SK-N-SH treated with all-trans-retinoic acid at 6 μM for 48 hours (cell line): Measurements from ENCODE around the gene XRCC3.

Experiments
- ATAC-seq: fragments of 200-7000 bp; cut with Tn5 transposase; 3 replicates; pipeline ENCODE4 v1.9.1; 2020; ENCODE audit warnings: mild to moderate bottlenecking, moderate library complexity
- ARNTL ChIP-seq: fragments of 450-650 bp; formaldehyde crosslinking; IDR thresholded peaks from 2 replicates; pipeline ENCODE4 v1.5.0; 2020; ENCODE audit warnings: low read depth, mild to moderate bottlenecking, moderate library complexity, borderline replicate concordance
- BACH2 ChIP-seq: fragments of 250-450 bp; sonication (Bioruptor Pico); IDR thresholded peaks from 2 replicates; pipeline ENCODE4 v1.9.0; 2021; ENCODE audit warnings: mild to moderate bottlenecking, borderline replicate concordance
- CSDC2 ChIP-seq: fragments of 250-450 bp; sonication (Bioruptor Pico); IDR thresholded peaks from 2 replicates; pipeline ENCODE4 v1.5.0; 2020; ENCODE audit warnings: mild to moderate bottlenecking, moderate library complexity
- ESRRG ChIP-seq: fragments of 250-450 bp; sonication (Bioruptor Pico); IDR thresholded peaks from 2 replicates; pipeline ENCODE4 v1.6.1; 2021; ENCODE audit warnings: mild to moderate bottlenecking
- GLIS3 ChIP-seq: fragments of 250-450 bp; sonication (Bioruptor Pico); IDR thresholded peaks from 2 replicates; pipeline ENCODE4 v1.5.0; 2020; ENCODE audit warnings: mild to moderate bottlenecking, moderate library complexity
- ISL1 ChIP-seq: fragments of 250-450 bp; sonication (Bioruptor Pico); IDR thresholded peaks from 2 replicates; pipeline ENCODE4 v2.1.2; 2022; ENCODE audit warnings: mild to moderate bottlenecking, moderate library complexity
- OSR1 ChIP-seq: fragments of 250-450 bp; sonication (Bioruptor Pico); IDR thresholded peaks from 2 replicates; pipeline ENCODE4 v1.8.0; 2022; ENCODE audit warnings: moderate library complexity, mild to moderate bottlenecking, inconsistent platforms
- RARB ChIP-seq: fragments of 250-450 bp; sonication (Bioruptor Pico); IDR thresholded peaks from 2 replicates; pipeline ENCODE4 v1.8.0; 2021; ENCODE audit warnings: mild to moderate bottlenecking, moderate library complexity
- SNAI2 ChIP-seq: fragments of 250-450 bp; sonication (Bioruptor Pico); IDR thresholded peaks from 2 replicates; pipeline ENCODE4 v1.5.0; 2020; ENCODE audit warnings: mild to moderate bottlenecking, moderate library complexity
- TOX ChIP-seq: fragments of 250-450 bp; sonication (Bioruptor Pico); IDR thresholded peaks from 2 replicates; pipeline ENCODE4 v1.8.0; 2021; ENCODE audit warnings: mild to moderate bottlenecking, moderate library complexity, borderline replicate concordance
- ZC3H10 ChIP-seq: fragments of 250-450 bp; sonication (Bioruptor Pico); IDR thresholded peaks from 2 replicates; pipeline ENCODE4 v1.5.1; 2021; ENCODE audit warnings: mild to moderate bottlenecking, moderate library complexity
- ZFP3 ChIP-seq: fragments of 250-450 bp; sonication (Bioruptor Pico); IDR thresholded peaks from 2 replicates; pipeline ENCODE4 v1.5.0; 2020; ENCODE audit warnings: mild to moderate bottlenecking, moderate library complexity
- ZFP30 ChIP-seq: fragments of 450-650 bp; formaldehyde crosslinking; IDR thresholded peaks from 2 replicates; pipeline ENCODE4 v1.5.0; 2022; ENCODE audit warnings: mild to moderate bottlenecking, moderate library complexity
- ZNF565 ChIP-seq: fragments of 450-650 bp; formaldehyde crosslinking; conservative IDR thresholded peaks from 2 replicates; pipeline ENCODE4 v1.5.0; 2020; ENCODE audit warnings: low read depth, mild to moderate bottlenecking, moderate library complexity
- ZNF8 ChIP-seq: fragments of 450-650 bp; formaldehyde crosslinking; IDR thresholded peaks from 2 replicates; pipeline ENCODE4 v1.5.0; 2020; ENCODE audit warnings: mild to moderate bottlenecking, moderate library complexity
- TF ChIP-seq, protein P1 (sequence below): fragments of 250-450 bp; sonication (Bioruptor Pico); IDR thresholded peaks from 2 replicates; pipeline ENCODE4 v1.5.0; 2020; ENCODE audit warnings: mild to moderate bottlenecking, moderate library complexity
- TF ChIP-seq, protein P2 (sequence below): fragments of 250-450 bp; sonication (Bioruptor Pico); IDR thresholded peaks from 2 replicates; pipeline ENCODE4 v1.8.0; 2020; ENCODE audit warnings: mild to moderate bottlenecking, moderate library complexity, borderline replicate concordance
- TF ChIP-seq, protein P3 (sequence below): fragments of 250-450 bp; sonication (Bioruptor Pico); IDR thresholded peaks from 2 replicates; pipeline ENCODE4 v1.5.1; 2020; ENCODE audit warnings: low read depth, mild to moderate bottlenecking, moderate library complexity
- TF ChIP-seq, protein P4 (sequence below): fragments of 250-450 bp; sonication (Bioruptor Pico); IDR thresholded peaks from 2 replicates; pipeline ENCODE4 v1.5.1; 2021; ENCODE audit warnings: mild to moderate bottlenecking, moderate library complexity

Gene XRCC3

DNA sequence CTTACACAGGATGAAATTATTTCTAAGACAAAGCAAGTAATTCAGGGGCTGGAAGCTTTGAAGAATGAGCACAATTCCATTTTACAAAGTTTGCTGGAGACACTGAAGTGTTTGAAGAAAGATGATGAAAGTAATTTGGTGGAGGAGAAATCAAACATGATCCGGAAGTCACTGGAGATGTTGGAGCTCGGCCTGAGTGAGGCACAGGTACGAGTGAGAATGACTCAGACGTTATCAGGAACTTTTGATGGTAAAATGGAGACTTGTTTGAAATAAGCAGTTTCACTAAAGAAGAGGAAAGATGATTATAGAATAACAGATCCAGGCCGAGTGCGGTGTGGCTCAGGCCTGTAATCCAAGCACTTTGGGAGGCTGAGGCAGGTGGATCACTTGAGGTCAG lies 60.6 kb downstream of the XRCC3 start:
- no peak for ATAC-seq
- TF ChIP-seq ZNF565 (CRISPR knock-in tag): no peak
- no peak for TF ChIP-seq ZFP30 (CRISPR knock-in tag)
- no peak for TF ChIP-seq SNAI2 (CRISPR knock-in tag)
- no peak for TF ChIP-seq ZFP3 (CRISPR knock-in tag)
- TF ChIP-seq GLIS3 (CRISPR knock-in tag): no peak
- no peak for TF ChIP-seq CSDC2
- no peak for TF ChIP-seq BACH2 (CRISPR knock-in tag)
- no peak for TF ChIP-seq ESRRG (CRISPR knock-in tag)
- TF ChIP-seq ISL1 (CRISPR knock-in tag): no peak
- no peak for TF ChIP-seq ARNTL (CRISPR knock-in tag)
- TF ChIP-seq, protein P1, sequence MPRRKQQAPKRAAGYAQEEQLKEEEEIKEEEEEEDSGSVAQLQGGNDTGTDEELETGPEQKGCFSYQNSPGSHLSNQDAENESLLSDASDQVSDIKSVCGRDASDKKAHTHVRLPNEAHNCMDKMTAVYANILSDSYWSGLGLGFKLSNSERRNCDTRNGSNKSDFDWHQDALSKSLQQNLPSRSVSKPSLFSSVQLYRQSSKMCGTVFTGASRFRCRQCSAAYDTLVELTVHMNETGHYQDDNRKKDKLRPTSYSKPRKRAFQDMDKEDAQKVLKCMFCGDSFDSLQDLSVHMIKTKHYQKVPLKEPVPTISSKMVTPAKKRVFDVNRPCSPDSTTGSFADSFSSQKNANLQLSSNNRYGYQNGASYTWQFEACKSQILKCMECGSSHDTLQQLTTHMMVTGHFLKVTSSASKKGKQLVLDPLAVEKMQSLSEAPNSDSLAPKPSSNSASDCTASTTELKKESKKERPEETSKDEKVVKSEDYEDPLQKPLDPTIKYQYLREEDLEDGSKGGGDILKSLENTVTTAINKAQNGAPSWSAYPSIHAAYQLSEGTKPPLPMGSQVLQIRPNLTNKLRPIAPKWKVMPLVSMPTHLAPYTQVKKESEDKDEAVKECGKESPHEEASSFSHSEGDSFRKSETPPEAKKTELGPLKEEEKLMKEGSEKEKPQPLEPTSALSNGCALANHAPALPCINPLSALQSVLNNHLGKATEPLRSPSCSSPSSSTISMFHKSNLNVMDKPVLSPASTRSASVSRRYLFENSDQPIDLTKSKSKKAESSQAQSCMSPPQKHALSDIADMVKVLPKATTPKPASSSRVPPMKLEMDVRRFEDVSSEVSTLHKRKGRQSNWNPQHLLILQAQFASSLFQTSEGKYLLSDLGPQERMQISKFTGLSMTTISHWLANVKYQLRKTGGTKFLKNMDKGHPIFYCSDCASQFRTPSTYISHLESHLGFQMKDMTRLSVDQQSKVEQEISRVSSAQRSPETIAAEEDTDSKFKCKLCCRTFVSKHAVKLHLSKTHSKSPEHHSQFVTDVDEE (CRISPR knock-in tag): no peak
- TF ChIP-seq TOX: no peak
- TF ChIP-seq ZNF8 (CRISPR knock-in tag): no peak
- TF ChIP-seq OSR1 (CRISPR knock-in tag): no peak

DNA sequence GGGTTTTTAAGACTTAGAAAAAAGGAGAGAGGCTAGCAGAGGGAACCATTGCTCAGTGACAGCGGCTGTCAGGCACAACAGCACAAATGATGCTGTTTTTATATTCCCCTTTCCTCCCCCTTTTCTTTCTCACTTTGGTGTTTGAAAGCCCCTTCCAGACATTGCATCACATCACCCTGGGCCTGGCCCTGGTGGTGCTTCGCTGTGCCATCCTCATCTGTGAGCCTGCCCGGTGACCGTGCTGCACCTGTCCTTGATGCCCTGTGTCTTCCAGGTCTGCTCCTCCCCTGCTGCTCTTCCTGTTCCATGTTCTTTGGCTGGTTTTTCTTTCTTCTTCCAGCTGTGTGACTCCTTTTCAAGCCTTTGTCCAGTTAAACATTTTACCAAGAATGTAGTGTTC lies 61.4 kb downstream of the XRCC3 start:
- peak; percentile 38 for ATAC-seq
- TF ChIP-seq ZFP3 (CRISPR knock-in tag) (no peak), OSR1 (CRISPR knock-in tag) (no peak), CSDC2 (no peak), TOX (no peak), BACH2 (CRISPR knock-in tag) (no peak), ZC3H10 (CRISPR knock-in tag) (no peak), ARNTL (CRISPR knock-in tag) (no peak), ISL1 (CRISPR knock-in tag) (no peak), SNAI2 (CRISPR knock-in tag) (no peak), ZFP30 (CRISPR knock-in tag) (no peak), RARB (no peak), ZNF565 (CRISPR knock-in tag) (no peak)
- TF ChIP-seq, protein P2, sequence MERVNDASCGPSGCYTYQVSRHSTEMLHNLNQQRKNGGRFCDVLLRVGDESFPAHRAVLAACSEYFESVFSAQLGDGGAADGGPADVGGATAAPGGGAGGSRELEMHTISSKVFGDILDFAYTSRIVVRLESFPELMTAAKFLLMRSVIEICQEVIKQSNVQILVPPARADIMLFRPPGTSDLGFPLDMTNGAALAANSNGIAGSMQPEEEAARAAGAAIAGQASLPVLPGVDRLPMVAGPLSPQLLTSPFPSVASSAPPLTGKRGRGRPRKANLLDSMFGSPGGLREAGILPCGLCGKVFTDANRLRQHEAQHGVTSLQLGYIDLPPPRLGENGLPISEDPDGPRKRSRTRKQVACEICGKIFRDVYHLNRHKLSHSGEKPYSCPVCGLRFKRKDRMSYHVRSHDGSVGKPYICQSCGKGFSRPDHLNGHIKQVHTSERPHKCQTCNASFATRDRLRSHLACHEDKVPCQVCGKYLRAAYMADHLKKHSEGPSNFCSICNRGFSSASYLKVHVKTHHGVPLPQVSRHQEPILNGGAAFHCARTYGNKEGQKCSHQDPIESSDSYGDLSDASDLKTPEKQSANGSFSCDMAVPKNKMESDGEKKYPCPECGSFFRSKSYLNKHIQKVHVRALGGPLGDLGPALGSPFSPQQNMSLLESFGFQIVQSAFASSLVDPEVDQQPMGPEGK (CRISPR knock-in tag): no peak
- TF ChIP-seq, protein P3, sequence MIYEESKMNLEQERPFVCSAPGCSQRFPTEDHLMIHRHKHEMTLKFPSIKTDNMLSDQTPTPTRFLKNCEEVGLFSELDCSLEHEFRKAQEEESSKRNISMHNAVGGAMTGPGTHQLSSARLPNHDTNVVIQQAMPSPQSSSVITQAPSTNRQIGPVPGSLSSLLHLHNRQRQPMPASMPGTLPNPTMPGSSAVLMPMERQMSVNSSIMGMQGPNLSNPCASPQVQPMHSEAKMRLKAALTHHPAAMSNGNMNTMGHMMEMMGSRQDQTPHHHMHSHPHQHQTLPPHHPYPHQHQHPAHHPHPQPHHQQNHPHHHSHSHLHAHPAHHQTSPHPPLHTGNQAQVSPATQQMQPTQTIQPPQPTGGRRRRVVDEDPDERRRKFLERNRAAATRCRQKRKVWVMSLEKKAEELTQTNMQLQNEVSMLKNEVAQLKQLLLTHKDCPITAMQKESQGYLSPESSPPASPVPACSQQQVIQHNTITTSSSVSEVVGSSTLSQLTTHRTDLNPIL (CRISPR knock-in tag): no peak
- TF ChIP-seq, protein P4, sequence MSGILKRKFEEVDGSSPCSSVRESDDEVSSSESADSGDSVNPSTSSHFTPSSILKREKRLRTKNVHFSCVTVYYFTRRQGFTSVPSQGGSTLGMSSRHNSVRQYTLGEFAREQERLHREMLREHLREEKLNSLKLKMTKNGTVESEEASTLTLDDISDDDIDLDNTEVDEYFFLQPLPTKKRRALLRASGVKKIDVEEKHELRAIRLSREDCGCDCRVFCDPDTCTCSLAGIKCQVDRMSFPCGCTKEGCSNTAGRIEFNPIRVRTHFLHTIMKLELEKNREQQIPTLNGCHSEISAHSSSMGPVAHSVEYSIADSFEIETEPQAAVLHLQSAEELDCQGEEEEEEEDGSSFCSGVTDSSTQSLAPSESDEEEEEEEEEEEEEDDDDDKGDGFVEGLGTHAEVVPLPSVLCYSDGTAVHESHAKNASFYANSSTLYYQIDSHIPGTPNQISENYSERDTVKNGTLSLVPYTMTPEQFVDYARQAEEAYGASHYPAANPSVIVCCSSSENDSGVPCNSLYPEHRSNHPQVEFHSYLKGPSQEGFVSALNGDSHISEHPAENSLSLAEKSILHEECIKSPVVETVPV: no peak
- TF ChIP-seq, protein P1 (CRISPR knock-in tag): no peak

DNA sequence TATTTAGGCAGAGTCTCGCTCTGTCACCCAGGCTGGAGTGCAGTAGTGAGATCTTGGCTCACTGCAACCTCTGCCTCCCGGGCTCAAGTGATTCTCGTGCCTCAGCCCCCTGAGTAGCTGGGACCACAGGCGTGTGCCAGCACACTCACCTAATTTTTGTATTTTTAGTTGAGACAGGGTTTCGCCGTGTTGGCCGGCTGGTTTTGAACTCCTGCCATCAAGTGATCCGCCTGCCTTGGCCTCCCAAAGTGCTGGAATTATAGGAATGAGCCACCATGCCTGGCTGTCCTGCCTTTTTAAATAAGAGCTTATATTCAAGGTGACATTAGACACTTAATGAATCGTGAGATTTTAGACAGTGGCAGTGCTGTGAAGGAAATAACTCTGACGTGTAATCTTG lies 61.9 kb downstream of the XRCC3 start:
- peak; percentile 13; the same call in 2 of the 3 replicates for ATAC-seq
